T47D (cell line): ENCODE measurements around the gene C7orf33.
"Not testable (repeated sequence)": the region's sequence is repeated elsewhere in the genome, so short reads cannot be mapped to it uniquely, and the experiment has no call there.

Source experiments
- DNase-seq, 2 experiments: peaks; one replicate each; pipeline versions ENCODE4 v3.0.0 to v3.0.0-alpha.2; 2011 to 2012; ENCODE audit warnings: low read depth in 1 of 2, low spot score in 1 of 2
- JUND ChIP-seq: IDR thresholded peaks from 2 replicates; pipeline ENCODE4 v1.6.1; 2012; ENCODE audit warnings: low read depth
- in situ Hi-C: cut with HindIII; loops from 2 replicates; pipeline ENCODE4 v1.10.0; 2016; ENCODE audit warnings: low sequenced_read_pairs, low pct_unique_long_range_greater_than_20kb

C7orf33 gene

GRCh38 chr7:148587076-148587475, 3.5 kb upstream of the C7orf33 start:
- in situ Hi-C loops, result no loop called here
- DNase-seq, result no peak
- TF ChIP-seq JUND, result no peak

DNA sequence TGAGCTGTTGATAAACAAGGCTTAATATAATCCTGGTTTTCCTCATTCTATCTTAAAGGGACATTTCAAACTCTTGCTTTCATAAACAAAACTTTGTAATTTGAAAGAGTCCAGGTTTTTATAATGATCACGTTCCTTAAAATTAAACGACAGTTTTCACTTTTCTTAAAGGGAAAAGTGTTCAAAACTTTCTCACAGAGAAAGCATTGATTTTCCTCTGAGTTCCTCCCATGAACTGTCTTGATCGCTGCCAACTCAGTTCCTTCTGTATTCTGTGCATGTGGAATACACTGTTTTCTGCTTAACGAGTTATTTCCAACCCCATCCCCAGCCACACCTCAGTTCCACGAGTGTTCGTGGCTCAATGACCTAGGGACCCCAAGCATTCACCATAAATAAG, 2.4 kb upstream of the C7orf33 start:
- no peak for DNase-seq
- TF ChIP-seq JUND, result no peak
- in situ Hi-C loops, result no loop called here

DNA sequence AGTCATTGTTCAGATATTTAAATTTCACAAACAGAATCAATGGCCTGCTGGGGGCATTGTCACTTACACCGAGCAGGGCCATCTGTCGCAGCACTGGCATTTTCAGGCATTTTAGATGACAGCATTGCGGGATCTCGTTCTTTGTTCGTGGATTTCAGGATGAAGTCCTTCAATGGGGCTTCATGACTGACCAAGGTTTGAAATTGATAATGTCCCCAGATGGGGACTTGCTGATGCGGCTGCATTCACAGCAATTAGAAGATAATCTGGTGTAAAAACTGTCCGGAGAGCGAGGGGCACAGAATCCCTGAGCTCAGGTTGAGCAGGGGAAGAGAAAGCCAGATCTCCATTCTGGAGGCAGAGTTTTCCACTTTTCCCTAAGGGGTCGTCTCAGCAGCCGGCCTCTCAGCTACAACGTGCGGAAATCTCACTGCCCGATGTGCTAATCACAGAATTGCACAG, 1.9 kb upstream of the C7orf33 start:
- no peak for TF ChIP-seq JUND
- DNase-seq, result no peak
- in situ Hi-C loops, result no loop called here

DNA sequence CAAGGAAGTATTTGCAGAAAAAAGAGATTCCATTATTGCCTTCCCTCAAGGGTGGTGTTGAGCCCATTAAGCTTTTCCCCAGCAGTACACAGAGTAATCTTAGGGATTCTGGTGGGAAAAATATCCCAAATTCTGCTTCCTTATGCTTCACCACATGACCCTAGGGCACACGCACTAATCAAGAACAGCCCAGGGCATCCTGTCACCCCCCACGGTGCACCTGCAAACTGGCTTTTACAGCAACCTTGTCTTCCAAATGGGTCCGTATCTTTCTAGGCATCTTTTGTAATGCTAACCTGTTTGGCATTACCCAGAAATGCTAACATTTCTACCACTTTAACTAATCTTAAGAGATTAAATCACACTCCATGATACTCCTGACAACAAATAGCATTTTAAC, 926 bp upstream of the C7orf33 start:
- no peak for DNase-seq
- in situ Hi-C loops, result no loop called here
- no peak for TF ChIP-seq JUND

DNA sequence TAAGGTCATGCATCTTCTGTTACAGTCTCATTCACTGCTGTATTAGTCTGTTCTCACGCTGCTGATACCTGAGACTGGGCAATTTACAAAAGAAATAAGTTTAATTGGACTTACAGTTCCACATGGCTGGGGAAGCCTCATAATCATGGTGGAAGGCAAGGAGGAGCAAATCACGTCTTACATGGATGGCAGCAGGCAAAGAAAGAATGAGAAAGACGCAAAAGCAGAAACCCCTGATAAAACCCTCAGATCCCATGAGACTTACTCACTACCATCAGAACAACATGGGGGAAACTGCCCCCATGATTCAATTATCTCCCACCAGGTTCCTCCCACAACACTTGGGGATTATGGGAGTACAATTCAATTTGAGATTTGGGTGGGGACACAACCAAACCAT, 5.8 kb downstream of the C7orf33 start:
- DNase-seq, in situ Hi-C loops: not testable (repeated sequence)

- in situ Hi-C loops, result no loop called here
- no peak for TF ChIP-seq JUND
These were observed 7.8 kb downstream of the C7orf33 start for GRCh38 chr7:148598351-148598750.

DNA sequence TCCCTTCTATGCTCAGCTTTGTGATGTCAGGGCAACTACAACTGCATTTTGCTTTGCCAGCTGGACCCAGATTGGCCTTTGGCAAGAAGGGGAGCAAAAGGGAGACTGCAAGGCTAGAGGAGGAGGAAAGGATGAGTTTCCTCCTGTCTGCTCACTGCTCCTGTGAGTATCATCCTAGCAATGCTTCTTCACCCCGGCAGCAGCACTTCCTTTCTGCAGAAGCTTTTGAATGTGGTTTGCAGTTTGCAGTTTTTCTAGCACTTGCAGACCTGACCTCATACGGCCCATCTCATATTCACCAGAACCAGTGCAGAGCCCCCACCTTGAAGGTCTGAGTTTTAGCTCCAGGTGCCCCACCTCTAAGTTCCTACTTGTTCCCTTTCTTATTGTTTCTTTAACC, 14.8 kb downstream of the C7orf33 start:
- no peak for TF ChIP-seq JUND
- DNase-seq, result no peak
- in situ Hi-C loops, result no loop called here

More at GRCh38 chr7:148598351-148598750, 7.8 kb downstream of the C7orf33 start:
- no peak for DNase-seq

GRCh38 chr7:148607151-148607661, 16.6 kb downstream of the C7orf33 start:
- DNase-seq, result no peak
- in situ Hi-C loops, result no loop called here
- TF ChIP-seq JUND, result no peak

DNA sequence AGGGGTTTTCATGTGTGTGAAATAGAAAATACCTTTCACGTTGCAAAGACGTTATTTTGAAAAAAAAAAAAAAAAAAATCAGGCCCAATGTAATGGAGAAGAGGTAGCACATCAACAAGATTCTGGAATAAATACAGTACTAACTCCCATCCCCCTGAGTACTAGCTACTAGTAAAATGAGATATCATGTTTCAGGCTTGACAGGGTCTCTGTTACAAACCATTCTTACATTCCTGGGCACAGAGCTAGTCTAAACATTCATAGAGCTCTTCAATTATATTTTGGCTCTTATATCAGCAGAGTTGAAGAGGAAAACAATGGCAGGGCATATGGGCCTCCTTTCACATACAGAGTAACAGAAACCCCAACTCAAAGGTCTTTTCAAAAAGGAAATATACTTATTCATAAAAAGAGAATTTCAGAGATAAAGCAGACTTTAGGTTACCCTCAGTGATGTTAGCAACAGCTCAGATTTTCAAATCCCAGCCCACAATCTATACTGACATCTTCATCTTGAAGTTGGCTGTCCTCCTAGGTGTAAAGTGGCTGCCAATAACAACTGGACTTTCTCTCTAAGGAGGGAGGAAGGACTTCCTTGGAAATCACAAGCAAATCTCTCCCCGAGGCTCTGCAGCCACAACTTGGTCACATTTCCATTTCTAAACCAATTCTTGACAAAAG, 18.6 kb downstream of the C7orf33 start:
- no peak for TF ChIP-seq JUND
- in situ Hi-C loops, result no loop called here
- DNase-seq, result no peak

DNA sequence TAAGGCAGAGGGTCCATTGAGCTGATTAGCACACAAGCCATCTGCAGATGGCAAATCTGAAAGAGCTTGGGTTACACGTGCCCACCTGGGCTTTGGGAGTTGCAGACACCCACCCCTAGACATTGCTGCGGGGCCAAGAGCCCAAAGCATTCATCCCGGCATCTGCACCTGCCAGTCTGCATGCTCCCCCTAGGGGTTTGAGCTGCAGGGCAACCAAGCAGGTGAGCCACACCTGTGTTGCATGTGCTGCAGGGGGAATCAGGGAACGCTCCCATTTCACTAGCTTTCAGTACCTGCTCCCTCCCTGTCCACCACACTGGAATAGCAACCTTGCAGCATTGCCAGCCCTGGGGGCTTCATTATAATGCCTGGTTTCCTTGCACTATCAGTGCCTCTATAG, 21.1 kb downstream of the C7orf33 start:
- DNase-seq, result no peak
- in situ Hi-C loops, result no loop called here
- no peak for TF ChIP-seq JUND

DNA sequence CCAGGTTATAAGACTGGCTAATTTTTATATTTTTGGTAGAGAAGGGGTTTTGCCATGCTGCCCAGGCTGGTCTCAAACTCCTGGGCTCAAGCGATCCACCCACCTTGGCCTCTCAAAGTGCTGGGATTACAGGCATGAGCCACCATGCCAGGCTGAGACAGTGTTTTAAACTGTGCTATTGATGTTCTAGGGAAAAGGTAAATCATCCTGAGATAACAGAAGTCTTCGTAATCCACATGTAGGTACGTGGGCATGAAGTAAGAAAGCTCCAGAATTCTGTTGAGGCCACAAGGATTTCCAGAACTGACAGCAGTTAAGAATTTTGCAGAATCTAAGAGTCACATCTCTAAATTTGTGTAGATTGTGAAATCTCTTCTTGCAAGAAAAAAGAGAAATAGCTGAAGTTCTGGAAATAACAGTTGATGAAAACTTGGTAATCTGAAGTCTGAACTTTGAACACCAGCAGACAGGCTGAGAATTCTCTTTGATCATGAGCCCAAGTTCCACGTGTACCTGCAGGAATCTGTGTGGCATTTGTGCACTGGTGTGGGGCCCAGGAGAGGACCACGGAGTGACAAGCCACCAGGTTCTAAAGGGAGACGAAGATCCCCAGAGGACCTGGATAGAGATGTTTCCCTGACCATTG, 24.6 kb downstream of the C7orf33 start:
- DNase-seq, result no peak
- in situ Hi-C loops, result no loop called here
- TF ChIP-seq JUND, result no peak

GRCh38 chr7:148620749-148621359, 30.3 kb downstream of the C7orf33 start:
- no peak for DNase-seq
- TF ChIP-seq JUND, result no peak
- in situ Hi-C loops, result no loop called here

DNA sequence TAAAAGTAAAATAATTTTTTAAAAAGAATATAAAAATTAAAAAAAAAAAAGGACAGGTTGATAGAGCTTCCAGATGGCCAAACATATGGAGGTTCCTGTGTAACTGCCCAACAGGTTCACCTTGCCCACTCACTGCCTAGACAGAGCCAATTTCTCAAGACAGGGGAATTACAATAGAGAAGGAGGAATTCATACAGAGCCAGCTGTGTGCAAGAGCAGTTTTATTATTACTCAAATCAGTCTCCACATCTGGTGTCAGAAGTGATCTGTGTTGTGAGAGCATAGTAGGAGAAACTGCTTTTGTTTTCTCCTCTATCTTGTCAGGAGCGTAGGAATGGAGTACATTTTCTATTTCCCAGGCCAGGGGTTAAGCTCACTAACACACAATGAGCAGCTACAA, 31.0 kb downstream of the C7orf33 start:
- in situ Hi-C loops, result no loop called here
- TF ChIP-seq JUND, result no peak
- no peak for DNase-seq
